PFSK-1 (cell line): ENCODE data around the gene LRRFIP2.

Experiments
- FOXP2 ChIP-seq: optimal IDR thresholded peaks from 2 replicates; pipeline ENCODE3; 2011; ENCODE audit warnings: borderline replicate concordance, control low read depth, inconsistent platforms; ENCODE audit not compliant: insufficient read depth; ENCODE audit errors: extremely low read length, extremely low read depth
- POLR2AphosphoS5 ChIP-seq: IDR thresholded peaks from 2 replicates; pipeline ENCODE4 v1.6.1; 2012; ENCODE audit warnings: low read depth, mild to moderate bottlenecking, control low read depth, low read length, moderate library complexity
- REST ChIP-seq, 2 experiments: IDR thresholded peaks; 2 replicates each; pipeline versions ENCODE4 v1.6.1 to v1.8.0; 2011 to 2012; ENCODE audit warnings: low read depth in 2 of 2, low read length in 2 of 2, control low read depth in 1 of 2, inconsistent platforms in 1 of 2, mild to moderate bottlenecking in 1 of 2, moderate library complexity in 1 of 2; ENCODE audit not compliant: insufficient read depth in 1 of 2
- SIN3A ChIP-seq: IDR thresholded peaks from 2 replicates; pipeline ENCODE4 v1.6.1; 2012; ENCODE audit warnings: mild to moderate bottlenecking, low read length, moderate library complexity, borderline replicate concordance; ENCODE audit not compliant: insufficient read depth
- TAF1 ChIP-seq: IDR thresholded peaks from 2 replicates; pipeline ENCODE4 v1.6.1; 2012; ENCODE audit warnings: low read length, control low read depth, borderline replicate concordance; ENCODE audit not compliant: insufficient read depth

- no peak for TF ChIP-seq POLR2AphosphoS5
- TF ChIP-seq TAF1 = no peak
- no peak for TF ChIP-seq REST (IDR thresholded peaks at IDR 0.05; ENCODE audit: insufficient read depth in 1 of 2, low read depth in 2 of 2, low read length in 2 of 2)
- no peak for TF ChIP-seq SIN3A
- TF ChIP-seq FOXP2 = no peak
These were observed 27.7 kb upstream of the LRRFIP2 start for GRCh38 chr3:37202035-37202434.
